EH (cell line): ENCODE data around the gene RAB11B.
A peak's percentile ranks its signal among the peaks of the same experiment; 100 is the strongest.
"Not testable (repeated sequence)": the region's sequence is repeated elsewhere in the genome, so short reads cannot be mapped to it uniquely, and the experiment has no call there.

Source experiments
- DNase-seq: peaks from one replicate; pipeline ENCODE4 v3.0.0-alpha.2; 2015; ENCODE audit warnings: low read depth

The RAB11B gene

GRCh38 chr19:8393871-8394250 is 3.7 kb downstream of the RAB11B start:
- no peak for DNase-seq

GRCh38 chr19:8395621-8396082 is 5.5 kb downstream of the RAB11B start:
- DNase-seq: no peak

DNA sequence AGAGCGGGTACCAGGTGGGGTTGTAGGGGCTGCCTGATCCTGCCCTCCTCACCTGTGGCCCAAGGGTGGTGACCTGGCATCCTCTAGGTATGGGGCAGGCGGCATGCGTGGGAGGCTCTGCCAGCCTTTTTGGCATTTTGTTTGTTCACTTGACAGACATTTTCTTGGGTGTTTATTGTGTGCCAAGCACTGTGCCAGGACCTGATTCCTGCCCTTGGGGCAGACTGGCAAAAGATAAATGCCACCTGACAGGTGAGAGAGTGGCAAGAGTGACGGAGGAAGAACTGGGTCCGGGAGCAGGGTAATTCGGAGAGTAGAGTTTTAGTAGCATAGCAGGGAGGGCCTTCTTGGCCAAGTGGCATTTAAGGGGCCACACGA is 6.0 kb downstream of the RAB11B start:
- no peak for DNase-seq

DNA sequence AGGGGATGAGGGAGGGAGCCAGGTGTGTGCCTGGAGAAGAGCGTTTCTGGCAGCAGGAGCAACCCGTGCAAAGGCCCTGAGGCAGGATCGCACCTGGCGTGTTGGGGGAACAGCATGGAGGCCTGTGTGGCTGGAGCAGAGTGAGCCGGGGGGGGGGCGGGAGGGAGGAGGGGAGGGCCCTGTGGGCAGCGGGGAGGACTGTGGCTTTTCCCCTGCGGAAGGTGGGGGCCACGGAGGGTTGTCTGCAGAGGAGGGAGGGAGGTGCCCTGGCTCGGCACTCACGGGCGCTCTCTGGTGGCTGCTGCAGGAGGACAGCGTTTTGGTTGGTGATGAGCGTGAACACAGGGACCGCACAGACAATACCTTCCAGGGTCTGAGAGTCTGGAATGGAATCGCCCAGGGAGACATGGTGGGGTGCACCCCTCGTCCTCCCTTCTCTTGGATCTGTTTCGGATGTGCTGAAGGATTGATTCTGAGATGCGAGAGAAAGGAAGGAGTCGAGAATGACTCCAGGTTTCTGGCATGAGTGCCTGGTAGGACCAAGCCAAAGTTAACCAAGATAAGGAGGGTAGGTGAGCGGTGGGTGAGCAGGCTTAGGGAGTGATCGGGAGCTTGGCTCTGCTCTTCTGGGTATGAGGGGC is 6.5 kb downstream of the RAB11B start:
- DNase-seq: peak; percentile 57

DNA sequence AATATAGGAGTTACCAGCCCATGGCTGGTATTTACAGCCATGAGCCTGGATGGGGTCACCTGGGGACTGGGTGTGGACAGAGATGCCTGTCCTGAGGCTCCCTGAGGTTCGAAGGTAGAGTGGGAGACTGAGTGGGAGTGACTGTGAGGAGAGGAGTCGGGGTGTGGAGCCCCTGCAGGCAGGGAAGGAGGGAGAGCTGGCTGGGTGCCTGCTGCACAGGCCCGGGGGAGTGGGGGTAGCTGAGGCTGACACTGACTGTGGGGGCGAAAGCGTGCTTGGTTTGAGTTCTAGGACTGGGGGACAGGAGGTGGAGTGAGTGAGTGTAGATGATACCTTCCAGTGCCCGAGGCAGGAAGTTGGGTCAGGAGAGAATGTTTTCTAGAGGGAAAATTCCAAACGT is 7.1 kb downstream of the RAB11B start:
- DNase-seq: no peak

- DNase-seq: no peak
These were observed 7.7 kb downstream of the RAB11B start for GRCh38 chr19:8397746-8398310.

GRCh38 chr19:8398311-8398771 is 8.2 kb downstream of the RAB11B start:
- peak; percentile 13 for DNase-seq

- DNase-seq: no peak
These were observed 9.6 kb downstream of the RAB11B start for GRCh38 chr19:8399681-8400188.

DNA sequence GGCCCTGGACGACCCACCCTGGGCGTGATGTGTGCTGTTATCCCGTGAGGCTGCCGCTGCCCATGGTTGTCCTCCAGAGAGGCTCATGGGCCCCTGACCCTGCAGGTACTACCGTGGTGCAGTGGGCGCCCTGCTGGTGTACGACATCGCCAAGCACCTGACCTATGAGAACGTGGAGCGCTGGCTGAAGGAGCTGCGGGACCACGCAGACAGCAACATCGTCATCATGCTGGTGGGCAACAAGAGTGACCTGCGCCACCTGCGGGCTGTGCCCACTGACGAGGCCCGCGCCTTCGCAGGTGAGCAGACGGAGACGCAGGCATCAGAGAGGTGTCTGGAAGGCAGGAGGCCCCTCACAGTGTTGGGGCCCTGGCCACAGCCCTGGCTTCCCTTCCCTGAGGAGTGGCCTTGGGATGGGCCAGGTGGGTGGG is 11.8 kb downstream of the RAB11B start:
- no peak for DNase-seq

DNA sequence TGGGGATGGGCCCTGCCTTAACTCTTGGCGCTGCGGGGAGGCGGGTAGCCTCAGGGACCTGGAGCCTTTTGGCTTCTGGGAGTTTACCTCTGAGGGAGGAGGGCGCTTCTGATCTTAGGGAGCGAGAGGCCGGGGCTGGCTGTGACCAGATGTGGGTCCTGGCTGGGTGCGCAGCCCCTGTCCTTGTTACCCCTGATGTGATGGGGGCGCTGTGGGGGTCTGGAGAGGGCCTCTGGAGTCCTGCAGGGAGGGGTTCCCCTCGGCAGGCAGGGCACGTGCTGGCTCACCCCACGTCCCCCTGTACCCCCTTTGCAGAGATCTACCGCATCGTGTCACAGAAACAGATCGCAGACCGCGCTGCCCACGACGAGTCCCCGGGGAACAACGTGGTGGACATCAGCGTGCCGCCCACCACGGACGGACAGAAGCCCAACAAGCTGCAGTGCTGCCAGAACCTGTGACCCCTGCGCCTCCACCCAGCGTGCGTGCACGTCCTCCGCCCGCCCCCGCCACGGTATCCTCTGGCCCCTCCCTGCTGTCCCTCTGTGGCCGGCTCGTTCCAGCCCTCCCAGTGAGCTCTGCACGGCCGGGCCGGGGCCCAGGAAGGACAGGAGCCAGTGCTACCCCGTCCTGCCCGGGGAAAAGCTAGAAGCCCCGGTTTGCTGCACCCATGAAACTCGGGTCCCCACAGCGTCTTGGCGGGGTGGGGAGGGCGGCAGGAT is 13.1 kb downstream of the RAB11B start:
- DNase-seq: no peak

- DNase-seq: no peak
These were observed 13.6 kb downstream of the RAB11B start for GRCh38 chr19:8403820-8404109.

DNA sequence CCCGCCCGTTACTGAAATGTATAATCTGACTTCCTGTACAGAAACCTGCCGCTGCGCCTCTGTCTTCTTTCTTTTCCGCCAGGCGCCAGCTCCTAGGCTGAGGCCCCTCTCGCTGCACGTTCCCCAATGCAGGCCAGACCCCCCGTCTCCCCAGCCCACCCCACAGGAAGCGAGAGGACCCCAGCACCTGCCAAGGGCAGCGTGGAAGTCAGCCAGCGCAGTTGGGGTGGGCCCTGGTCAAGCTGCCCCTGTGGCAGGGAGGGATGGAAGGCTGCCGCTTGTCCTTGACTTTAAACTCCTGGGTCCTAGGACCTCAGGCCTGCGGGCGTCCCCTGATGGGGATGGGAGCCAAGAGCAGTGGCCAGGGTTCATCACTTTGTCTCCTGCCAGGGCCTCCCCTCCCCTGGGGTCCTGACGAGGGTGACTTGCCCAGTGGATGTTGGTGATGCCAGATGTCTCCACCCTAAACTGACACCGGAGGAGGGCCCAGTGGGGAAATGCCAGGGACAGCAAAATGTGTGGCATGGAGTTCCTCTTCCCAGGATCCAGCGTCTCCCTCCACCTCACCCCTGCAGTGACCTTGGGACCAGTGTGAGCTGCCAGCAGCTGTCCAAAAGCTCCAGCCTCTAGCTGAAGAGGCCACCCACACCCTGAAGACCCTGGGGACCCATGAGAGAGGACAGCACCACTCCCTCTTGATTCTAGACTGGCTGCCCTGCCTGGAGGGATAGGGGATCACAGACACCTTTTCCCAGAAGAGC is 14.4 kb downstream of the RAB11B start:
- DNase-seq: no peak

DNA sequence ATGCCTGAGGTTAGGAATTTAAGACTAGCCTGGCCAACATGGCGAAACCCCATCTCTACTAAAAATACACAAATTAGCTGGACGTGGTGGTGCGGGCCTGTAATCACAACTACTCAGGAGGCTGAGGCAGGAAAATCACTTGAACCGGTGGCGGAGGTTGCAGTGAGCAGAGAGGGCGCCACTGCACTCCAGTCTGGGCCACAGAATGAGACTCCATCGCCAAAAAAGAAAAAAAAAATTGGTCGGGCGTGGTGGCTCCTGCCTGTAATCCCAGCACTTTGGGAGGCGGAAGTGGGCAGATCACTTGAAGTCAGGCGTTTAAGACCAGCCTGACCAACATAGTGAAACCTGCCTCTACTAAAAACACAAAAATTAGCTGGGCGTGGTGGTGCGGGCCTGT is 20.6 kb downstream of the RAB11B start:
- DNase-seq: not testable (repeated sequence)

DNA sequence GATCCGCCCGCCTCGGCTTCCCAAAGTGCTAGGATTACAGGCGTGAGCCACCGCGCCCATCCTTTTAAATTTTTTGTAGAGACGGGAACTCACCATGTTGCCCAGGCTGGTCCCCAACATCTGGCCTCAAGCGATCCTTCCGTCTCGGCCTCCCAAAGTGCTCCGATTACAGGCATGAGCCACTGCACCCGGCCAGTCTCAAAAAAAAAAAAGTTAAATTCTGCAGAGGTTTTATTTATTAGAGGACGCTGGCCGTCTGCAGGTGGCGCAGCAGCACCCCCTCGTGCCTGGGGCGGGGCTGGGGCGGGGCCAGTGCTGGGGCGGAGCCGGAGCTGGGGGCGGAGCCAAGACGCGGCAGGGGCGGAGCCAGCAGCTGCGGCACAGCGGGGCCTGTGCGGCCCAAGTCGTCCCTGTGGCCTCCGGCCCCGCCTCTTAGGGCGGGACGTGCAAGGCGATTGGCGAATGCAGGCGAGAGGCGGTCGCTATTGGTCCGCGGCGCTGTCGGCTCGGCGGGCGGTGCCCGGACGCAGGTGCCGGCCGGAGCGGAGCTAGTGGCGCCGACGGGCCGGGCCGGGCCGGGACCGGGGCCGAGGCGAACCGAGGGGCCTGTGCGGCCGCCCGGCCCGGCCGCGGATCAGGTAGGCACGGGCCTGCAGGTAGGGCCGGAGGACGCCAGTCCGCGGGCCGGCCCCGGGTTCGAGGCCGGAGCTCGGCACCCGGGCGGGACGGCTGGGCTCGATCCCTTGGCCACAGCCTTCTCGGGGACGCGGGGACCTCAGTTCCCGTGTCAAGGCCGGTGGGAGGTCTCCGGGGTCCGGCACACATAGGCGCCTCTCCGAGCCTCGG is 22.8 kb downstream of the RAB11B start, which contains the start of gene MARCHF2:
TSS of gene MARCHF2 (plus strand) at position 523 of the 846 bp plus-strand sequence. CDS start 8,536 bp downstream, outside the sequence.
- peak; percentile 96 for DNase-seq

- no peak for DNase-seq
These were observed 23.5 kb downstream of the RAB11B start for GRCh38 chr19:8413629-8413995.

- DNase-seq: no peak
These were observed 26.6 kb downstream of the RAB11B start for GRCh38 chr19:8416796-8417195.

DNA sequence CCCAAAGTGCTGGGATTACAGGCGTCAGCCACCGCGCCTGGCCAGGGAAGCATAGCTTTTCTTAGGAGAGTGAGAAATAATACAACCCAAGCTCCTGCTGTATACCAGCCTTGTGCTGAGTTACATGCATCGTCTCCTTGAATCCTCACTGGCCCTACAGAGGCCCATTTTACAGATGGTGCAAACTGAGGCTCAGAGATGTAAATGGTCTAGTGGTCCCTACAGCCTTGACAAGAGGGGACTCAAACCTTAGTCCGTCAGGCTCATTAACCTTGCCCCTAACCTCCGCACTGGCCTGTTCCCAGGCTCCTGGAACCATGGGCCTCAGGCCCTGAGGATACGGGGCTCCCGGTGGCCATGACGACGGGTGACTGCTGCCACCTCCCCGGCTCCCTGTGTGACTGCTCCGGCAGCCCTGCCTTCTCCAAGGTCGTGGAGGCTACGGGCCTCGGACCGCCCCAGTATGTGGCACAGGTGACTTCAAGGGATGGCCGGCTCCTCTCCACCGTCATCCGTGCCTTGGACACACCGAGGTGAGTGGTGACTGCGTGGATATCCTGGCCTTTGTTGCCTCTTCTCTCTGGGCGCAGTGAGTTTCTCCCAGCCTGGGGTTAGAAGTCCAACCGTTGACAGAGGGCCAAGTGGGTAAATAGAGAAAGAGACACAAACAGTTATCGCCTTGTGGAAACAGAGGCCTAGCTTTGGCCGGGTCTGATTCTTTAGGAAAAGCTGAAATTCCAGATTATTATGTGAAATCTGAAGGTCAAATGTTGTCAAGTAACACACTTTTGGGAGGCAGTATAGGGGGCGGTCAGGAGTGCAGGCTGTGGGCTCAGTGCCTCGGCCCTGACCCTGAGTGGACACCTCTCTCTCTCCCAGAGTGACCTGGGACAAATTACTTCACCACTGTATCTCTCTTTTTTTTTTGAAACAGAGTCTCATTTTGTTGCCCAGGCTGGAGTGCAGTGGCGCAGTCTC is 31.6 kb downstream of the RAB11B start:
- no peak for DNase-seq

DNA sequence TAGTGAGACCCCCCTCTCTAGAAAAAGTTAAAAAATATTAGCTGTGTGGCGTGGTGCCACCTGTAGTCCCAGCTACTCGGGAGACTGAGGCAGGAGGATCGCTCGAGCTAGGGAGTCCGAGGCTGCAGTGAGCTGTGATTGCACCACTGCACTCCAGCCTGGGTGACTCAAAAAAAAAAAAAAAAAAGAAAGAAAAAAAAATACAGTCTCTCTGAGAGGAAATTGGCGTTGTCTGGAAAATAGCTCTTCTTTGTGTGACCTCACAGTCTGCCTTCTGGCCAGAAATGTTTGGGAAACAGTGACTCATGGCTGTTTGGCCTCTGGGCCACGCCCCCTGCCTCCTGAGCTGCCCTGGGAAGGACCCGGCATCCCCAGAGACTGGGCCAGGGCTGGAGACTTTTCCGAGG is 33.7 kb downstream of the RAB11B start:
- DNase-seq: peak; percentile 99

GRCh38 chr19:8425331-8425730 is 35.2 kb downstream of the RAB11B start:
- not testable (repeated sequence) for DNase-seq

DNA sequence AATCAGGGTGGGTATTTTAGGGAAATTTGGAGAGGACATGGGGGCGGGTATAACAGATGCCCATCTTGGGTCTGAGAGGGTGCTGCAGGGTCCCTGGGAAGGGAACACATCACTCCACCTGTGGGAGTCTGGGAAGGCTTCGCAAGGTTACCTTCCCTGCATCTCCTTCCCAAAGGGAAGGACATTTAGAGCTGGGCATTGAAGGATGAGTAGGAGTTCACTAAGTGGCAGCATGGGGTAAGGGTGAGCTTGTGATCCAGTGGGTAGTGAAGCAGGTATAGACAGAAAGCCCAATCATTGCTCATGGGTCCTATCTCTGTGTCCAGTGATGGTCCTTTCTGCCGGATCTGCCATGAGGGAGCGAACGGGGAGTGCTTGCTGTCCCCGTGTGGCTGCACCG is 36.1 kb downstream of the RAB11B start:
- no peak for DNase-seq
